AG09309 (cell line): ENCODE results near the gene RFESD.

Experiments
- DNase-seq: peaks from one replicate; pipeline ENCODE4 v3.0.0-alpha.2; 2010; ENCODE audit warnings: low read depth
- H3K4me3 ChIP-seq: 2 replicates; pipeline ENCODE4 v1.5.1; 2011; ENCODE audit warnings: mild to moderate bottlenecking, low read depth, low read length, moderate library complexity; ENCODE audit not compliant: control insufficient read depth
- TF ChIP-seq, protein P1 (sequence below): IDR thresholded peaks from 2 replicates; pipeline ENCODE4 v1.5.1; 2011; ENCODE audit warnings: mild to moderate bottlenecking, low read depth, low read length, inconsistent platforms; ENCODE audit not compliant: insufficient read depth, control insufficient read depth; ENCODE audit errors: missing control alignments

RFESD gene

GRCh38 chr5:95686651-95687050 lies 40.1 kb downstream of the RFESD start:
- TF ChIP-seq, protein P1, sequence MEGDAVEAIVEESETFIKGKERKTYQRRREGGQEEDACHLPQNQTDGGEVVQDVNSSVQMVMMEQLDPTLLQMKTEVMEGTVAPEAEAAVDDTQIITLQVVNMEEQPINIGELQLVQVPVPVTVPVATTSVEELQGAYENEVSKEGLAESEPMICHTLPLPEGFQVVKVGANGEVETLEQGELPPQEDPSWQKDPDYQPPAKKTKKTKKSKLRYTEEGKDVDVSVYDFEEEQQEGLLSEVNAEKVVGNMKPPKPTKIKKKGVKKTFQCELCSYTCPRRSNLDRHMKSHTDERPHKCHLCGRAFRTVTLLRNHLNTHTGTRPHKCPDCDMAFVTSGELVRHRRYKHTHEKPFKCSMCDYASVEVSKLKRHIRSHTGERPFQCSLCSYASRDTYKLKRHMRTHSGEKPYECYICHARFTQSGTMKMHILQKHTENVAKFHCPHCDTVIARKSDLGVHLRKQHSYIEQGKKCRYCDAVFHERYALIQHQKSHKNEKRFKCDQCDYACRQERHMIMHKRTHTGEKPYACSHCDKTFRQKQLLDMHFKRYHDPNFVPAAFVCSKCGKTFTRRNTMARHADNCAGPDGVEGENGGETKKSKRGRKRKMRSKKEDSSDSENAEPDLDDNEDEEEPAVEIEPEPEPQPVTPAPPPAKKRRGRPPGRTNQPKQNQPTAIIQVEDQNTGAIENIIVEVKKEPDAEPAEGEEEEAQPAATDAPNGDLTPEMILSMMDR, result no peak
- H3K4me3 ChIP-seq, result no peak overlapping the region
- DNase-seq, result no peak

DNA sequence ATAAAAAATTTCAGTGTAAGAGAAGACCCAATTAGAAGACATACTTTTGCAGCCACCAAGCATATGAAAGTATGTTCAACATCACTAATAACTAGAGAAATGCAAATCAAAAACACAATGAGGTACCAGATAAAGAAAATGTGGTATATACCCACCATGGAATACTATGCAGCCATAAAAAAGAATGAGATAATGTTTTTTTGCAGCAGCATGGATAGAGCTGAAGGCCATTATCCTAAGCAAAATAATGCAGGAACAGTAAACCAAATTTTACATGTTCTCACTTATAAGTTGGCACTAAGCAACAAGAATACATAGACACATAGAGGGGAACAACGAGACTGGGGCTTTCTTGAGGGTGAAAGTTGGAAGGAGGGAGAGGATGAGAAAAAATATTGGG lies 43.1 kb downstream of the RFESD start:
- DNase-seq, result no peak
- TF ChIP-seq, protein P1, result no peak
- H3K4me3 ChIP-seq, result no peak overlapping the region

GRCh38 chr5:95690333-95690732 lies 43.8 kb downstream of the RFESD start:
- TF ChIP-seq, protein P1, result no peak
- DNase-seq, result no peak
- H3K4me3 ChIP-seq, result no peak overlapping the region

DNA sequence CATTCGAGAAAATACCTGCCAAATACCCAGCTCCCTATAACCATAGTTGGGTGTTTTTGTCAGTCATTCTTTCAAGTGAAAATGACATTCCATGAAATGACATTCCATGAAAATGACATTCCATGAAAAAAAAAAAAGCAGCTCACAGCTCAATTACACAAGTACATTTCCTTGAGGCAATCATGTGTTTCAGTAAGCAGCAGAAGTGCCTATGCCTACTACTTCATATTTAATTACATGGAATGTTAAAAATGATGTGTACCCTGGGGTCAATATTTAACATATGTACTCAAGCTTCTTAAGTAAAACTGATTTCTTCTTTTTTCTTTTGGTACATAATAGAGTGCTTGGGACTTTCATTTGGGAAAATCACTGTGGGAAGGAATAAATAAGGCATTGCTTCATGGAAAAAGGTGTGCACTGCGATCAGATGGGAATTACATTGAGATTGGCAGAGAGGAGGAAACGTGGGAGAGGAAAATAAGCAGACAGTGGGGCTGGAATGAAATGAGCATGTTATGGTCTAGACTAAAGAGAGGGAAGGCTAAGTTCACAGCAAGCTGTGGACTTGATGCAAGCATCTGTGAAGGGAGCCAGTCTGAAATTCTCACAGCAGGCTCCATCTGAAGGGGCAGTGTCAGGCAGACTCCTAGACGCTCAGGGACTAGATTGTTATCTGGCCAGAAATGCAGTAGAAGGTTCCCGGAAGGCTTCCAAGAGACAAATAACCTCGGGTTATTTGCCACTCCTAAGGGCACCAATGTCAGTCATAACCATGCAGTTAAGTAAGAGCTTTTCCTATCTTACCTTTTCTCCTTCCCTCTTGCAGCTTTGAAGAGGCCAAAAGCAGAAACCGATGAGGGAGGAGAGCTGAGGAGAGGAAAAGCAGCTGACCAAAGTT lies 51.5 kb downstream of the RFESD start:
- no peak overlapping the region for H3K4me3 ChIP-seq
- no peak for DNase-seq
- TF ChIP-seq, protein P1, result no peak

DNA sequence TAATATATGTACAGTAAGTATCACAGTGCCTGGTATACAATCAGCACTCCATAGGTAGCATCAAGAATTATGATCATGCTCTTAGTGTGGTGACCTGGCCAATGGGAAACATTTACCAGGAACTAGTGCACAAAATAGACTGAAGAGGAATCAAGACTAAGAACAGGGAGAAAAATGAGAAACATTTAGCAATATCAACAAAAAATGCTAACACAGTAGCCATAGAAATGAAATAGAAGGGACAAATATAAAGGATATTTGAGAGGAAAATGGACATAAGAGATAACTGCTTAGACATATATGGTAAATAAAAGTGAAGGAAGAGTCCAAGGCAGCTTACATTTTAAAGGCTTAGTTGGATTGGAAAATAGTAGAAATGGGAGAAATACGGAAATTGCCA lies 52.8 kb downstream of the RFESD start:
- DNase-seq, result no peak
- TF ChIP-seq, protein P1, result no peak
- no peak overlapping the region for H3K4me3 ChIP-seq

DNA sequence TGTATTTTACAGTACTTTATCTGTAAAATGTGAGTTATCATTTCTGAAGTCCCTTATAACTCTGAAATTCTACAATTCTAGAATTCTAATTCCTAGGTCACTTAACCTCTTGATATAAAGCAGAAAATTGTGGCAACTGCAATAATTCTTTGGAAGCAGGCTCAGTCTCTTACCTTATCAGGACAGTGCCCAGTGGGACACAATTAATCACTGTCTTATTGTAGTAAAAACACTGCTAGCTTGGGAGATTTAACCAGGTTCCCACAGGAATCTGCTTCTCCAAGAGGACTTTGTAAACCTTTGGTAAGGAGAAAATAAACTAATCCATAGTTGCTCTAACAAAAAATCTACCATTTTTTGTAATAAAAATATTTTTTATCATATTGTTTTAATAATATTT lies 54.5 kb downstream of the RFESD start:
- DNase-seq, result no peak
- H3K4me3 ChIP-seq, result no peak overlapping the region
- TF ChIP-seq, protein P1, result no peak
